Muscle of back (tissue), 11 donors: ENCODE results near the gene C19orf85. TPM values are rescaled to one million over a fixed set of nuclear protein-coding genes. Genes with fewer than 3 reads are reported as not detected.

Source experiments
- DNase-seq, 3 donors: peaks; one replicate each; pipeline versions ENCODE4 v3.0.0 to v3.0.0-alpha.2; 2013
- polyA plus RNA-seq, 10 donors: library from polyadenylated mRNA; unstranded; fragments of 120-200 nt; gene quantifications; one replicate each; pipeline ENCODE4 v1.2.1, GENCODE V29; 2013; ENCODE audit not compliant: insufficient read length in 10 of 10

C19orf85 gene
- polyA plus RNA-seq, 10 donors: not detected

- DNase-seq: no peak
Observed at GRCh38 chr19:55477905-55478304, 13.4 kb upstream of the C19orf85 start.

- DNase-seq: peak; percentile 99 to 100 (median 100)
Observed at GRCh38 chr19:55476100-55476775, 11.7 kb upstream of the C19orf85 start, which contains the start of gene ZNF628. Gene ZNF628 (plus strand): TSS chr19:55476617. CDS start chr19:55479911, 3,294 bp downstream.

GRCh38 chr19:55474269-55475265, 10.0 kb upstream of the C19orf85 start:
- no peak for DNase-seq

GRCh38 chr19:55473225-55474012, 8.9 kb upstream of the C19orf85 start:
- no peak for DNase-seq

GRCh38 chr19:55472463-55472862, 7.9 kb upstream of the C19orf85 start:
- DNase-seq: no peak

GRCh38 chr19:55471266-55471665, 6.7 kb upstream of the C19orf85 start:
- no peak for DNase-seq

- DNase-seq: no peak
Observed at GRCh38 chr19:55468054-55468393, 3.5 kb upstream of the C19orf85 start.

GRCh38 chr19:55467236-55468053, 2.9 kb upstream of the C19orf85 start:
- DNase-seq: peak; percentile 36 to 86 (median 75)

GRCh38 chr19:55466241-55466614, 1.7 kb upstream of the C19orf85 start:
- no peak for DNase-seq

- DNase-seq: no peak
Observed at GRCh38 chr19:55465460-55466240, 1.1 kb upstream of the C19orf85 start.

- no peak for DNase-seq
Observed at GRCh38 chr19:55464039-55464661, 401 bp downstream of the C19orf85 start.

- no peak for DNase-seq
Observed at GRCh38 chr19:55463583-55464031, 944 bp downstream of the C19orf85 start.

GRCh38 chr19:55462722-55463121, 1.8 kb downstream of the C19orf85 start:
- no peak for DNase-seq

GRCh38 chr19:55461974-55462626, 2.5 kb downstream of the C19orf85 start:
- no peak for DNase-seq

GRCh38 chr19:55461259-55461973, 3.1 kb downstream of the C19orf85 start, which contains the start of gene ISOC2:
Gene ISOC2 (minus strand): TSS chr19:55461642. CDS start chr19:55456486, 5,156 bp downstream.
- DNase-seq: peak; percentile 100

- DNase-seq: peak; percentile 80 to 94 (median 92)
Observed at GRCh38 chr19:55460670-55461258, 3.8 kb downstream of the C19orf85 start.

GRCh38 chr19:55459950-55460657, 4.4 kb downstream of the C19orf85 start:
- peak; percentile 27 to 78 (median 60) for DNase-seq
